Loucy (cell line): Measurements from ENCODE around the gene C18orf54.
A peak's percentile ranks its signal among the peaks of the same experiment; 100 is the strongest.
"Not testable (repeated sequence)": the region's sequence is repeated elsewhere in the genome, so short reads cannot be mapped to it uniquely, and the experiment has no call there.

Source experiments
- H2AFZ ChIP-seq: fragments of 200-600 bp; sonication (generic); 2 replicates; pipeline ENCODE4 v1.6.0; 2016; ENCODE audit warnings: antibody characterized with exemption, mild to moderate bottlenecking, low read length, moderate library complexity
- H3F3A ChIP-seq: fragments of 200-600 bp; 2 replicates; pipeline ENCODE4 v1.6.0; 2016; ENCODE audit warnings: antibody characterized with exemption, low read depth, mild to moderate bottlenecking
- H3K27me3 ChIP-seq: fragments of 200-600 bp; sonication (generic); 2 replicates; pipeline ENCODE4 v1.6.1; 2014; ENCODE audit warnings: low read length, mild to moderate bottlenecking; ENCODE audit not compliant: insufficient read depth, poor library complexity, severe bottlenecking
- H3K36me3 ChIP-seq: fragments of 200-600 bp; sonication (generic); 2 replicates; pipeline ENCODE4 v1.6.1; 2016; ENCODE audit warnings: low read length; ENCODE audit not compliant: insufficient read depth
- H3K4me1 ChIP-seq: fragments of 200-600 bp; sonication (generic); 2 replicates; pipeline ENCODE4 v1.5.1; 2014; ENCODE audit warnings: low read length, mild to moderate bottlenecking; ENCODE audit not compliant: insufficient read depth, poor library complexity, severe bottlenecking
- H3K4me2 ChIP-seq: fragments of 200-600 bp; sonication (generic); 2 replicates; pipeline ENCODE4 v1.6.0; 2014; ENCODE audit warnings: antibody characterized with exemption, low read length, low read depth, mild to moderate bottlenecking; ENCODE audit not compliant: poor library complexity, severe bottlenecking
- H3K4me3 ChIP-seq: fragments of 200-600 bp; sonication (generic); 2 replicates; pipeline ENCODE4 v1.5.1; 2014; ENCODE audit warnings: low read length, mild to moderate bottlenecking, mixed read lengths; ENCODE audit not compliant: poor library complexity, severe bottlenecking
- H3K79me2 ChIP-seq: fragments of 200-600 bp; sonication (generic); 2 replicates; pipeline ENCODE4 v1.6.1; 2014; ENCODE audit warnings: low read length; ENCODE audit not compliant: insufficient read depth
- H3K9ac ChIP-seq: fragments of 200-600 bp; sonication (generic); 2 replicates; pipeline ENCODE4 v1.6.0; 2014; ENCODE audit warnings: mild to moderate bottlenecking, low read depth, low read length, moderate library complexity; ENCODE audit not compliant: poor library complexity, severe bottlenecking
- H3K9me2 ChIP-seq: fragments of 200-600 bp; sonication (generic); replicated peaks from 2 replicates; pipeline ENCODE4 v1.6.1; 2016; ENCODE audit warnings: low read depth, low read length, mixed read lengths
- H3K9me3 ChIP-seq: fragments of 200-600 bp; sonication (generic); 2 replicates; pipeline ENCODE4 v1.6.1; 2014; ENCODE audit warnings: mild to moderate bottlenecking, antibody characterized with exemption, low read length, low read depth; ENCODE audit not compliant: insufficient read depth
- H4K20me1 ChIP-seq: fragments of 200-600 bp; sonication (generic); 2 replicates; pipeline ENCODE4 v1.6.0; 2014; ENCODE audit warnings: antibody characterized with exemption, low read length, mild to moderate bottlenecking; ENCODE audit not compliant: insufficient read depth, poor library complexity, severe bottlenecking
- EZH2phosphoT487 ChIP-seq: fragments of 200-600 bp; IDR thresholded peaks from 2 replicates; pipeline ENCODE4 v1.6.1; 2018; ENCODE audit warnings: antibody characterized with exemption, mild to moderate bottlenecking, moderate library complexity, borderline replicate concordance
- TF ChIP-seq, protein P1 (sequence below): fragments of 200-600 bp; sonication (generic); conservative IDR thresholded peaks from 2 replicates; pipeline ENCODE4 v1.5.1; 2014; ENCODE audit warnings: mild to moderate bottlenecking, antibody characterized with exemption, low read length

The C18orf54 gene

DNA sequence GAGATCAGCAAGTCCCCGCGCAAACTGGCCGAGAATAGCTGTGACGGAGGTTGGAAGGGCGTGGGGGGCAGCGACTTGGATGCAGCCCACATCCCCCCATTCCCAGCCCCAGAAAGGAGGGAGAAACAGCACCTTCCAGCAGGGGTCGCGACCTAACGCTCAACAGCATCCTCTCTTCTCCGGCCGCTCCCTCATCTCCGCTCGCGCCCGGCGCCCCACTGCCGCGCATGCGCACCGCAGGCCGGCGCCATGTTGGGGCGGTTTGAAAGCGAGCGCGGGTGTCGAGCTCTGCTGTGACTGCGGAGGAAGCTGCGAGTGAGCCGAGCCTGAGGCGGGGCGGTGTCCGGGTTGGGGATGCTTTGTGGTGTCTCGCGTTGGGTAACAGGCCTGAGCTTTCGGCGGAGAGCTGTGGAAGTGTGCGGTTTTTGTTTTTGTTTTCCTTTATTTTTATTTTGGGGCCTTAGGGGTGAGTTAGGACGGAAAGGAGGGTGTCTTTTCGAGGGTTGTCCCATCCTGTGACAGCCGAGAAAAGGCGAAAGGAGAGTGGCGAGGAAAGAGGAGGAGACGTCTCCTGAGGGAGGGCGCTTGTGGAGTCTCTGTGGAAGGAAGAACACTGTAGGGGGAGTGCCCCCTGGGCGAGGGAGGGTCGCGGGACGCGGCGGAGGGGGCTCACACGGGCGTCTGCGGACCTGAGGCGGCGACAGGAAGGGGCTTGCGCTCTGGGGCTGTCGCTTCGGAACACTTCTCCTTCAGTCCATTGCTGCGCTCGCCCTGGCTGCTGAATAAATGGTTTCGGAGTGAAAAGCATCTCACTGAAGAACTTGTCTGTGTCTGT, at the start of gene C18orf54, which contains the start of gene STARD6:
TSS of gene C18orf54 (plus strand) at position 247 of the 835 bp plus-strand sequence. CDS start 2,667 bp downstream, outside the sequence.
TSS of gene STARD6 (minus strand) at position 199 of the 835 bp plus-strand sequence. CDS start 3,285 bp downstream, outside the sequence.
- peak within 1 kb of the TSS; percentile 90 for H3K4me3 ChIP-seq
- TF ChIP-seq, protein P1, sequence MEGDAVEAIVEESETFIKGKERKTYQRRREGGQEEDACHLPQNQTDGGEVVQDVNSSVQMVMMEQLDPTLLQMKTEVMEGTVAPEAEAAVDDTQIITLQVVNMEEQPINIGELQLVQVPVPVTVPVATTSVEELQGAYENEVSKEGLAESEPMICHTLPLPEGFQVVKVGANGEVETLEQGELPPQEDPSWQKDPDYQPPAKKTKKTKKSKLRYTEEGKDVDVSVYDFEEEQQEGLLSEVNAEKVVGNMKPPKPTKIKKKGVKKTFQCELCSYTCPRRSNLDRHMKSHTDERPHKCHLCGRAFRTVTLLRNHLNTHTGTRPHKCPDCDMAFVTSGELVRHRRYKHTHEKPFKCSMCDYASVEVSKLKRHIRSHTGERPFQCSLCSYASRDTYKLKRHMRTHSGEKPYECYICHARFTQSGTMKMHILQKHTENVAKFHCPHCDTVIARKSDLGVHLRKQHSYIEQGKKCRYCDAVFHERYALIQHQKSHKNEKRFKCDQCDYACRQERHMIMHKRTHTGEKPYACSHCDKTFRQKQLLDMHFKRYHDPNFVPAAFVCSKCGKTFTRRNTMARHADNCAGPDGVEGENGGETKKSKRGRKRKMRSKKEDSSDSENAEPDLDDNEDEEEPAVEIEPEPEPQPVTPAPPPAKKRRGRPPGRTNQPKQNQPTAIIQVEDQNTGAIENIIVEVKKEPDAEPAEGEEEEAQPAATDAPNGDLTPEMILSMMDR: peak; percentile 64
- no peak for TF ChIP-seq EZH2phosphoT487
- H3K4me1 ChIP-seq: peaks cover 57% of the 10 kb centered on the region
- H4K20me1 ChIP-seq: peaks cover 13% of the 10 kb centered on the region
- H2AFZ ChIP-seq: peak within 1 kb of the TSS; percentile 93
- H3K79me2 ChIP-seq: peaks cover 45% of the 10 kb centered on the region
- peak within 1 kb of the TSS; percentile 96 for H3K4me2 ChIP-seq
- H3K27me3 ChIP-seq: no peaks in the 10 kb centered on the region
- H3K9me3 ChIP-seq: no peaks in the 10 kb centered on the region
- H3K9ac ChIP-seq: peak within 1 kb of the TSS; percentile 96
- H3F3A ChIP-seq: no peaks in the 10 kb centered on the region
- H3K36me3 ChIP-seq: no peaks in the 10 kb centered on the region
- no peaks in the 10 kb centered on the region for H3K9me2 ChIP-seq

DNA sequence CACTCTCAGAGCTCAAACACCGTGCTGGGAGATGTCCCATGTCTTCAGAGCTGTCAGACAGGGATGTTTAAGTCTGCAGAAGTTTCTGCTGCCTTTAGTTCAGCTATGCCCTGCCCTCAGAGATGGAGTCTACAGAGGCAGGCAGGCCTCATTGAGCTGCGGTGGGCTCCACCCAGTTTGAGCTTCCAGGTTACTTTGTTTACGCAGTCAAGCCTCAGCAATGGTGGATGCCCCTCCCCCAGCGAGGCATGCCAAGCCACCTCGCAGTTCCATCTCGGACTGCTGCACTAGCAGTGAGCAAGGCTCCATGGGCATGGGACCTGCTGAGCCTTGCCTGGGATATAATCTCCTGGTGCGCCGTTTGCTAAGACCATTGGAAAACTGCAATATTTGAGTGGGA, 48.1 kb upstream of the C18orf54 start:
- not testable (repeated sequence) for H3K36me3 ChIP-seq, H3K9me3 ChIP-seq, H3K27me3 ChIP-seq, H3F3A ChIP-seq, H3K9ac ChIP-seq, H3K4me1 ChIP-seq, H4K20me1 ChIP-seq, H3K4me2 ChIP-seq, H3K4me3 ChIP-seq, H3K9me2 ChIP-seq, H3K79me2 ChIP-seq, H2AFZ ChIP-seq

DNA sequence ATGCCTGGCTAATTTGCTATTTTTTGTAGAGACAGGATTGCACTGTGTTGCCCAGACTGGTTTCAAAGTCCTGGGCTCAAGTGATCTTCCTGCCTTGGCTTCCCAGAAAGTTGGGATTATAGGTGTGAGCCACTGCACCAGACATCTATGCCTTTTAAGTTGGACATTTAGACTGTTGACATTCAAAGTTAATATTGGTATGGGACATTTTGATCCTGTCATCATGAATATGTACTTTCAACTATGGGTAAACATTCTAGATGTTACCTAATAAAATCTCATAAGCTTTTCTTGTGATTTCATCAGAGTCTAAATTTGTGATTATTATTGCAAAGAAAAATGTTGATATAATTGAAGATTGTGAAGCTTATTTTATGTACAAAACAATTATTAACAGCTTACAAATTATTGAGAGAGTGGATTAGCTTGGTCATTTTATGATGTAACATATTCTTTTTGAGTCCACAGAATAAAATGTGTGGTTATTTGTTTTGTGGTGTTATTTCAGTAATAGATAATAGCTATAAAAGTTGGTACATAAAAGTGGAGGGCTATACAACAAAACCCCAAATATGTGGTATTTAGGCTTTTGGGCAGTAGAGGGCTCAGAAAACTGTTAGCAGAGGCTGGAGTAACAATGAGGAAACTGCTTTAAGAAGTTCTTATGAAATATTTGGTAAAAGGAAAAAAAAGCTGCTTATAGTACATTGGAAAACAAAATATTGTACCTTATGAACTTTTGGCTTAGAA, 41.5 kb upstream of the C18orf54 start:
- H4K20me1 ChIP-seq: no peaks in the 10 kb centered on the region
- no peaks in the 10 kb centered on the region for H3K9me2 ChIP-seq
- no peak overlapping the region for H2AFZ ChIP-seq
- H3K27me3 ChIP-seq: no peaks in the 10 kb centered on the region
- H3K4me1 ChIP-seq: no peaks in the 10 kb centered on the region
- no peak overlapping the region for H3K9ac ChIP-seq
- H3K4me3 ChIP-seq: no peak overlapping the region
- H3K4me2 ChIP-seq: no peak overlapping the region
- no peaks in the 10 kb centered on the region for H3K79me2 ChIP-seq
- no peak for TF ChIP-seq EZH2phosphoT487
- no peaks in the 10 kb centered on the region for H3K36me3 ChIP-seq
- no peaks in the 10 kb centered on the region for H3F3A ChIP-seq
- H3K9me3 ChIP-seq: no peaks in the 10 kb centered on the region

DNA sequence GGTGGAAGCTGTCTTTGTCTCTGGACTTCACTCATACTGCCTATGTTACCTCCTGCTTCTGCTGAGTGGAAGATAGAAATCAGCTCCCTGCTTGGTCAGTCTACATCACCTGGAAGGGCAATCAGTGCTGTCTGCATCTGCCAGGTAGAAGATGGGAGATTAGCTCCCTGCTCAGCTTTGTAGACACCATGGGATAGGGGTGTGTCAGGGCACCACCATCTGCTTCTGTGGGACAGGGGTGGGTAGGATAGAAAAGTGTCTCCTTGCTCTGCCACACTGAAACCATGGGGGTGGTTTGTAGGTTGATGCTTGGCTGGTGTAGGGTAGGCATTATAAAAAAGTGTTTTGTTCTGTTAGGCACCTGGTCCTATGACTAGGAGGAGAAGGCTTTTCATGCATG, 34.1 kb upstream of the C18orf54 start:
- H3K4me2 ChIP-seq: no peak overlapping the region
- H3K9ac ChIP-seq: no peak overlapping the region
- TF ChIP-seq, protein P1: no peak
- no peak for TF ChIP-seq EZH2phosphoT487
- H3F3A ChIP-seq: no peaks in the 10 kb centered on the region
- H3K79me2 ChIP-seq: no peaks in the 10 kb centered on the region
- H3K9me3 ChIP-seq: no peaks in the 10 kb centered on the region
- H3K36me3 ChIP-seq: no peaks in the 10 kb centered on the region
- no peak overlapping the region for H3K4me3 ChIP-seq
- no peaks in the 10 kb centered on the region for H3K9me2 ChIP-seq
- no peak overlapping the region for H2AFZ ChIP-seq
- no peaks in the 10 kb centered on the region for H4K20me1 ChIP-seq
- H3K27me3 ChIP-seq: no peaks in the 10 kb centered on the region
- no peaks in the 10 kb centered on the region for H3K4me1 ChIP-seq
